A172 (cell line): ENCODE measurements around the gene CERS6. TPM values are rescaled to one million over a fixed set of nuclear protein-coding genes. Genes with fewer than 3 reads are reported as not detected.
A peak's percentile ranks its signal among the peaks of the same experiment; 100 is the strongest.
"Not testable (repeated sequence)": the region's sequence is repeated elsewhere in the genome, so short reads cannot be mapped to it uniquely, and the experiment has no call there.

Source experiments
- DNase-seq: peaks from one replicate; pipeline ENCODE4 v3.0.0-alpha.2; 2015; ENCODE audit warnings: low spot score
- total RNA-seq: library from RNA; depleted of rRNA; stranded (reverse); fragments of >200 nt; shearing (Covaris generic); gene quantifications from 2 replicates; pipeline ENCODE4 v1.2.3, GENCODE V29; 2014

Gene CERS6
- total RNA-seq, 1 experiment from 2014 or later, result 25.4 TPM

- DNase-seq, result no peak
Measured at GRCh38 chr2:168639018-168639417, 182.9 kb downstream of the CERS6 start.

- DNase-seq, result peak; percentile 21
Measured at GRCh38 chr2:168639441-168639898, 183.4 kb downstream of the CERS6 start.

GRCh38 chr2:168640039-168640438, 184.0 kb downstream of the CERS6 start:
- no peak for DNase-seq

DNA sequence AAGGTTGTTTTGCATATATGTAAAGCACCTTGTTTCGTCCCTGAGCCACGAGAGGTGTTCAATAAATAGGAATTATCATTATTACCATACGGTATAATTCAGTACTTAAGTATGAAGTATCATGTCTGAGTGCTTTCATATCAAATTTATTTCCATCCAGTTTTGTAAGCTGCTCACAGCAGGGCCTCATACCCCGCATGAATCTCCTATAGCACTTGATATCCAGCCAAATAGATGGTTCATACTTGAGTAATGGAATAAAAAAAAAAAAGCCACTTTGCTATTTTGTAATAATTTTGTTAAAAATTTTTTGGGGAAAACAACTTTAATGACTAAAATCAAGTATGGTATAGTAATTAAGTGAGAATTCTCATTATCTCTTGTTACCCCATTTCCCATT, 185.6 kb downstream of the CERS6 start:
- no peak for DNase-seq

GRCh38 chr2:168642873-168643272, 186.8 kb downstream of the CERS6 start:
- DNase-seq, result no peak

GRCh38 chr2:168643979-168644378, 187.9 kb downstream of the CERS6 start:
- DNase-seq, result no peak

- no peak for DNase-seq
Measured at GRCh38 chr2:168645696-168646338, 189.7 kb downstream of the CERS6 start.

DNA sequence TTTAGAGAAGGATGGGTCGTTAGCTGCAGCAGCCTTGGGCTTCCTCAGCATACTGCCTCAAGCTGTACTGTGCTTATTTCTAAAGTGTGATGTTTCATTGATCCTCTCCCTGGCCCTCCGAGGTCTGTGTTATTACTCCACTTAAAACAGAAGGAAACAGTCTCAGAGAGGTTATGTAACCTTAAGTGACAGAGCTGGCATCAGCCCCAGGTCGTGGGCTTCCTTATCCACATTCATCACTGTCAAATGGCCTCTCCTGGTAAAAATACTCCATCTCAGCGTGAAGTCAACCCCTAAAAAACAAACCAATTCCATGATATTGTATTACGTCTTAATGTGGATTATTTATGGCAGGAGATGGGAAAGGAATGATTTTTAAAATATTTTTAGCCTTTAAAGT, 193.0 kb downstream of the CERS6 start:
- no peak for DNase-seq

- DNase-seq, result no peak
Measured at GRCh38 chr2:168649562-168649961, 193.5 kb downstream of the CERS6 start.

- no peak for DNase-seq
Measured at GRCh38 chr2:168650139-168650538, 194.1 kb downstream of the CERS6 start.

- no peak for DNase-seq
Measured at GRCh38 chr2:168650781-168651180, 194.7 kb downstream of the CERS6 start.

- DNase-seq, result no peak
Measured at GRCh38 chr2:168652997-168653921, 197.2 kb downstream of the CERS6 start.

GRCh38 chr2:168654705-168655104, 198.6 kb downstream of the CERS6 start:
- DNase-seq, result no peak

GRCh38 chr2:168655207-168655606, 199.1 kb downstream of the CERS6 start:
- no peak for DNase-seq

DNA sequence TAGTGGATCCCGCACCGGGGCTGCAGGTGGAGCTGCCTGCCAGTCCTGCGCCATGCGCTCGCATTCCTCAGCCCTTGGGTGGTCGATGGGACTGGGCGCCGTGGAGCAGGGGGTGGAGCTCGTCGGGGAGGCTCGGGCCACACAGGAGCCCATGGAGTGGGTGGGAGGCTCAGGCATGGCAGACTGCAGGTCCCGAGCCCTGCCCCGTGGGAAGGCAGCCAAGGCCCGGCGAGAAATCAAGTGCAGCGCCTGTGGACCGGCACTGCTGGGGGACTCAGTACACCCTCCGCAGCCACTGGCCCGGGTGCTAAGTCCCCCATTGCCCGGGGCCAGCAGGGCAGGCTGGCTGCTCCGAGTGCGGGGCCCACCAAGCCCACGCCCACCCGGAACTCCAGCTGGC, 201.3 kb downstream of the CERS6 start:
- DNase-seq, result not testable (repeated sequence)

GRCh38 chr2:168658706-168659105, 202.6 kb downstream of the CERS6 start:
- no peak for DNase-seq

GRCh38 chr2:168660870-168661862, 205.1 kb downstream of the CERS6 start:
- DNase-seq, result peak; percentile 18

DNA sequence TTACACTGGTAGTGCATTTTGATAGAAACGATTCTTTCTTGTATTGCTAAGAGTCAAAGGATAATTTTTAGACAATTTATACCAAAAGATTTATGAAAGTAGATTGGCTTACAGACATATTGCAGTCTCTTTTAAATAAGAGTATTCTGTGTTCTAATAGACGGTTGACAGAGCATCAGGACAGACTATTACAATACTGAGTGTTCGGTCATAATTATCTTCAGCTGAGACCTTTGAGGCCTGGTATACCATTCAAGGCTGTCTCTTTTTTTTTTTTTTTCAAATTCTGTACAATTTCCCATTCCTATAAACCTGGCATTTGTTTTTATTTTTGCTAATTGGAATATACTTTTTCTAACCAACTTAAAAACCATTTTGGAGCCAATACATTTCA, 205.8 kb downstream of the CERS6 start:
- no peak for DNase-seq

GRCh38 chr2:168662651-168663208, 206.7 kb downstream of the CERS6 start:
- no peak for DNase-seq

DNA sequence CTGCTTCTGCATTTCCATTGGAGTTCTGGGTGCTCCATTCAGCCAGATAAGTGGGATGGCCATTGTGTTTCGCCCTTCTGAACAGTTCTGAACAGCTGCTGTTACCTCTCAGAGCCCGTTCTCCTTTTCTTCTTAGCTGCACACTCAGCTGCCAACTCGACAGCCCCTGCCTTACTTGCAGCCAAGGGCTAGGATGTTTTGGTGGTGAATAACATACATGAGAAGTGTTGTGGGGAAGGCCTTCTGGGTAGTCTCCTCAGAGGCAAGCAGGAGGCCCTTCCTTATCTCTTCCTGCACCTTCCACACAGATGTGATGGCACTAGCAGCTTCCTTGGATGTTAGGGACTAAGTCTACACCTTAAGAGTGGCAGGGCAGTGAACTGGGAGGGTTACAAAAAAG, 207.9 kb downstream of the CERS6 start:
- DNase-seq, result no peak

GRCh38 chr2:168664715-168665114, 208.6 kb downstream of the CERS6 start:
- DNase-seq, result not testable (repeated sequence)
